Lung (tissue), 12 donors: Measurements from ENCODE around the gene EMILIN3. TPM values are rescaled to one million over a fixed set of nuclear protein-coding genes. Genes with fewer than 3 reads are reported as not detected.

Source experiments
- ATAC-seq: fragments of 200-7000 bp; cut with Tn5 transposase; one replicate; pipeline ENCODE4 v1.9.1; 2020; ENCODE audit warnings: moderate number of reproducible peaks; ENCODE audit not compliant: insufficient read depth, low FRiP score
- DNase-seq, 3 donors: peaks; one replicate each; pipeline ENCODE4 v3.0.0-alpha.2; 2013 to 2017
- H3K27ac ChIP-seq, 2 donors: one replicate each; pipeline ENCODE4 v1.5.1; 2013; ENCODE audit warnings: mild to moderate bottlenecking in 2 of 2, moderate library complexity in 2 of 2, control low read depth in 1 of 2, inconsistent platforms in 1 of 2, low read depth in 1 of 2, low read length in 1 of 2
- H3K27me3 ChIP-seq, 3 donors: one replicate each; pipeline ENCODE4 v1.5.1; 2013; ENCODE audit warnings: low read length in 2 of 3; ENCODE audit not compliant: control insufficient read depth in 3 of 3, insufficient read depth in 3 of 3
- H3K36me3 ChIP-seq, 4 donors: one replicate each; pipeline ENCODE4 v1.5.1; 2013; ENCODE audit warnings: low read length in 4 of 4, mild to moderate bottlenecking in 1 of 4, moderate library complexity in 1 of 4; ENCODE audit not compliant: control insufficient read depth in 4 of 4, insufficient read depth in 4 of 4
- H3K4me1 ChIP-seq, 5 donors: one replicate each; pipeline ENCODE4 v1.5.1; 2013; ENCODE audit warnings: low read length in 5 of 5, mild to moderate bottlenecking in 2 of 5, moderate library complexity in 1 of 5; ENCODE audit not compliant: control insufficient read depth in 5 of 5, insufficient read depth in 5 of 5
- H3K4me3 ChIP-seq: one replicate; pipeline ENCODE4 v1.5.1; 2013; ENCODE audit warnings: mild to moderate bottlenecking, control low read depth, moderate library complexity
- H3K9ac ChIP-seq, 2 donors: one replicate each; pipeline ENCODE4 v1.5.1; 2013; ENCODE audit warnings: low read length in 2 of 2, control low read depth in 1 of 2; ENCODE audit not compliant: insufficient read depth in 1 of 2
- H3K9me3 ChIP-seq, 4 donors: one replicate each; pipeline ENCODE4 v1.5.1; 2013; ENCODE audit warnings: low read length in 3 of 4, mild to moderate bottlenecking in 1 of 4, moderate library complexity in 1 of 4; ENCODE audit not compliant: control insufficient read depth in 4 of 4, insufficient read depth in 3 of 4
- WGBS, 2 donors: extraction: QIAGEN DNeasy Blood & Tissue Kit; methylation state at CpG; one replicate each; pipeline ENCODE4 v1.1.7; 2013; 5-methylcytosine and 5-hydroxymethylcytosine counted together
- polyA plus RNA-seq, 2 donors: library from polyadenylated mRNA; stranded (reverse); fragments of 200-250 nt; gene quantifications; one replicate each; pipeline ENCODE4 v1.2.1, GENCODE V29; 2013
- total RNA-seq, 2 donors: library from RNA; depleted of rRNA in 1 of 2; stranded (reverse); fragments of >200 nt in 1 of 2; gene quantifications; one replicate each; pipeline ENCODE4 v1.2.1, GENCODE V29; 2014 to 2021
- TF ChIP-seq, protein P1 (sequence below): IDR thresholded peaks from 2 replicates; pipeline ENCODE4 v1.5.1; 2012; ENCODE audit warnings: mild to moderate bottlenecking; ENCODE audit errors: control extremely low read depth, extremely low read depth
- donor health status: control.
- donor health status: control.
- donor health status: Bipolar disorder and iron deficiency.
- donor health status: healthy.
- donor health status: DM: yes; HTN: yes; CAD: no.

The EMILIN3 gene
- total and polyA plus RNA-seq, 4 donors: 0.06 to 1.7 (median 0.29) TPM

DNA sequence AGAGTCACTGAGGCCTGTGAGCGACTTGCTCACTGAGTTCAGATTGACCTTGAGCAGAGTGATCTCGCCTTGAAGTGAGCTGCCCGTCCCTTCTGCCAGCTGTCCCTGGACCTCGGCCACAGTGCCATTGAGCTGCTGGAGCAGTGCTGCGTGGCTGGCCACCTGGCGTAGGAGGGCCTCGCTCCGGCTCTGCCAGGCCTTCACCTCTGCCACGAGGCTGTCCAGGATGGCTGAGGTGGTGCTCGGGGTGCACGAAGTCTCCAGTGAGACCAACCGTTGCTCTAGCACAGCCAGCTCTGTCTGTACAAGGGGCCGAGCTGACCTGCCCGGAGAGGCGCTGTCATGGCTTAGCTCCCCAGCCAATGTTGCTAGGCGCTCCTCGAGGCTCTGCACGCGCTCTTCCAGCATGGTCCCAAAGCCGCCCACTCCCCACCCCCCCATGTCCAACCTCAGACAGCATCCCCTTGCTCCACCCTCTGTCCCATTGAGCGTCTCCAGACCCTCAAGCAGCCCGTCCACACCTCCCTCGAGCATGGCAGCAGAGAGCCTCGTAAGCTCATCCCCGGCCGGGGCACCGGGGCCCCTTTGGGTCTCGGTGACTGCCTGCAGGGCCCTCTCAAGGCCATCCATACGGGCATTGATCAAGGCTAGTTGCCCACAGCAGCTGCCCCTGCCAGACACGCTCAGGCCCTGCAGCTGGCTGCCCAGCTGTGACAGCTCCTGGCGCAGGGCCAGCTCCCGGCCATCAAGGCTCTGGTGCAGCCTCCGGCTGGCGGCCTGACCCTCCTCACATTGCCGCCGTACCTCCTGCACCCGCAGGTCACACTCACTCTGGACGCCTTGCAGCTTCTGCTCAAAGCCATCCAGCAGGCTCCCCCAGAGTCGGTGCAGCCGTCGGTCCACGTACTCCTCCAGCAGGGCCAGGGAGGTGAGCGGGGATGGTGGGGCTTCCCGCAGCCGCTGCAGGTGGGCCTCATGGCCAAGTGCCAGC lies 4.6 kb downstream of the EMILIN3 start:
- Histone ChIP-seq H3K9ac (no peak overlapping the region), H3K4me1 (peaks cover 0 to 10% (median 0%) of the 10 kb centered on the region in 5 donors), H3K27ac (no peak overlapping the region), H3K36me3 (peaks cover 0 to 12% (median 0%) of the 10 kb centered on the region in 4 donors), H3K27me3 (peaks cover 5 to 19% (median 7%) of the 10 kb centered on the region in 3 donors), H3K9me3 (no peaks in the 10 kb centered on the region), H3K4me3 (no peak overlapping the region)
- TF ChIP-seq, protein P1, sequence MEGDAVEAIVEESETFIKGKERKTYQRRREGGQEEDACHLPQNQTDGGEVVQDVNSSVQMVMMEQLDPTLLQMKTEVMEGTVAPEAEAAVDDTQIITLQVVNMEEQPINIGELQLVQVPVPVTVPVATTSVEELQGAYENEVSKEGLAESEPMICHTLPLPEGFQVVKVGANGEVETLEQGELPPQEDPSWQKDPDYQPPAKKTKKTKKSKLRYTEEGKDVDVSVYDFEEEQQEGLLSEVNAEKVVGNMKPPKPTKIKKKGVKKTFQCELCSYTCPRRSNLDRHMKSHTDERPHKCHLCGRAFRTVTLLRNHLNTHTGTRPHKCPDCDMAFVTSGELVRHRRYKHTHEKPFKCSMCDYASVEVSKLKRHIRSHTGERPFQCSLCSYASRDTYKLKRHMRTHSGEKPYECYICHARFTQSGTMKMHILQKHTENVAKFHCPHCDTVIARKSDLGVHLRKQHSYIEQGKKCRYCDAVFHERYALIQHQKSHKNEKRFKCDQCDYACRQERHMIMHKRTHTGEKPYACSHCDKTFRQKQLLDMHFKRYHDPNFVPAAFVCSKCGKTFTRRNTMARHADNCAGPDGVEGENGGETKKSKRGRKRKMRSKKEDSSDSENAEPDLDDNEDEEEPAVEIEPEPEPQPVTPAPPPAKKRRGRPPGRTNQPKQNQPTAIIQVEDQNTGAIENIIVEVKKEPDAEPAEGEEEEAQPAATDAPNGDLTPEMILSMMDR: no peak
- ATAC-seq (no peak), DNase-seq (no peak)
- 84 to 89% methylated on average over 45 of the region's 45 CpGs for WGBS, 2 donors

DNA sequence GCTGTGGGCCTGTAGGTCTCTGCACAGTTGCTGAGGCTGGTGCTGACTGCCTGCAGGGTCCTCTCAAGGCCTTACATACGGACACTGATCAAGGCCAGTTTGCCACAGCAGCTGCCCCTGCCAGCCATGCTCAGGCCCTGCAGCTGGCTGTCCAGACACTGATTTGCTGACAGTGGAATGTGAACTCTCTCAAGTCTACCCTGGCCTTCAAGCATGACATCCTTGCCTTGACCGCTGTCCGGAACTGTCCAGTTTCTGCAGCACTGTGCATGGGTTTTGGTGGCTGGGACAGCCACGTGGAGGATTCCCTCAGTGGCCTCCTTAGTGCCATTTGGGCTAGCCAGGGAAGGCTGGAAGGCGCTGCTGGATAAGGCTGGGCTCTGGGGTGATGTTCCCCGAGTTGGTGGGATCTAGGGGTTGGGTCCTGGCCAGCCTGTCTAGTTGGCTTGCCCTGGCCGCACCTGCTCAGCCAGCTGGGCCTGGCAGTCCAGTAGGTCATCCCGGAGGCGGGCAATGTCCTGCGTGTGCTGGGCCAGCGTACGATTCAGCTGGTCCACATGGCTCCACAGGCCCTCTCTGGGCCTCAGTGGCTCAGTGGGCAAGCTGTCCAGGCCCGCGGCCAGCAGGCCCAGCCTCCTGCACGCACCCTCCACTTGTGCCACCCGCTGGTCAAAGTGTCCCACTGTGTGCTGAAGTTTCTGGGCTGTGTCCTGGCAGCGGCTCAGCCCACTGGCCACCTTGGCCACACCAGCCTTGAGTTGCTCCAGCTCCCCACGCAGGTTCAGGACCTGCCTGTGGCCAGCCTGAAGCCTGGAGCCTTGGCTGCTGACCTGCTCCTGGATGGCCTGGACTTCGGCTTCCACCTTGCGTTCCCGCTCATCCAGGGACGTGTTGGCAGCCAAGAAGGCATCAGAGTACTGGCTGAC lies 5.5 kb downstream of the EMILIN3 start:
- Histone ChIP-seq H3K4me1 (peaks cover 0 to 9% (median 0%) of the 10 kb centered on the region in 5 donors), H3K36me3 (peaks cover 0 to 16% (median 0%) of the 10 kb centered on the region in 4 donors), H3K27me3 (peaks cover 0 to 17% (median 5%) of the 10 kb centered on the region in 3 donors), H3K4me3 (no peak overlapping the region), H3K27ac (no peak overlapping the region), H3K9me3 (no peaks in the 10 kb centered on the region), H3K9ac (no peak overlapping the region)
- ATAC-seq (no peak), DNase-seq (no peak)
- 93% methylated on average over 22 of the region's 22 CpGs for WGBS, 2 donors
- TF ChIP-seq, protein P1: no peak

DNA sequence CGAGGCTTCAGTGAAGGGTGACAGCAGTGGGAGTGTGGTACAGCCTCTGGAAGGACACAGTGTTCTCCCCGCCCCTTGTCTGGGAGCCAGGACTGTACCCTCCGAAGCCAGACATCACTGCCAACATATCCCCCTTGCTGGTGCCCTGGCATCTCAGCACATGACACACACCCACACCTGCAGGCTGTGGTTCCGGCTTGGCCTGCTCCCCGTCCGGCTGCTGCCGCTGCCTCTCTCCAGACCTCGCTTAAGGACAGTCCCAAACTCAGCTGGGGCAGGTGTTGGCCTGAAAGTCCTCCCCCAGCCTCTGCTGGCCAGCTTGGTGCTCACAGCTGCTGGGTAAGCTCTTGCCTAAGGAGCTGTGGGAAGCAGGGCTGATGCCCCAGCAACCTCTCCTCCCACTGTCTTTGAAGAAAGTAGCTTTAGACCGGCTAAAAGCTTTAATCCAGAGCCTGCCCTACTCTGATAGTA lies 7.0 kb downstream of the EMILIN3 start:
- WGBS, 2 donors: 89 to 92% methylated on average over 8 to 9 of the region's 9 CpGs
- H3K4me3 ChIP-seq: no peak overlapping the region
- peaks cover 0 to 16% (median 0%) of the 10 kb centered on the region in 4 donors for H3K36me3 ChIP-seq
- TF ChIP-seq, protein P1: no peak
- H3K27ac ChIP-seq: no peak overlapping the region
- H3K27me3 ChIP-seq: peaks cover 0 to 7% (median 0%) of the 10 kb centered on the region in 3 donors
- no peaks in the 10 kb centered on the region for H3K9me3 ChIP-seq
- H3K4me1 ChIP-seq: peaks cover 0 to 3% (median 0%) of the 10 kb centered on the region in 5 donors
- no peak overlapping the region for H3K9ac ChIP-seq
- ATAC-seq (no peak), DNase-seq (no peak)
